ENCODE data around the gene COL13A1. TPM values are rescaled to one million over a fixed set of nuclear protein-coding genes. Genes with fewer than 3 reads are reported as not detected.

COL13A1 gene
- total and polyA plus RNA-seq, 2 experiments from 2014 or later = 5.2 to 8.6 TPM

DNA sequence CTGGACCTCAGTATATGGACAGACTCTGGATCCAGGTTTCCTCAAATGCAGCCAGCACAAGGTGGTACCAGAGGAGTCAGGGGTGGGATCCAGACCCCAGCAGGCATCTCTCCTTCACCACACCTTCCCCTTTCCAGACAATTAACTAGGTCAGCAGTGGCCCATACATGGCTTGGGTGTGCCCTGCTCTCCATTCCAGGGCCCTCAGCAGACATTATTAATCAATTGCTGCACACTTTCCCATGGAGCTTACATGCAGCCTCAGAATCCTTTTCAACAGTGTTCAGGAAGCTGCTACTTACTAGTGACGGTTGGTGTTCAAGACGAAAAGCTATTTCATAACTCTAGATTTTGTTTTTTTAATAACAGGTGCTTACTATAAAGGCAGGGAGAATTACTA is 6.0 kb downstream of the COL13A1 start:
- TF ChIP-seq CREB1 (CRISPR knock-in tag; IDR thresholded peaks at IDR 0.05; ENCODE audit: low read depth) (no peak), ZNF331 (CRISPR knock-in tag; IDR thresholded peaks at IDR 0.05; ENCODE audit: low read depth) (no peak), EZH2 (IDR thresholded peaks at IDR 0.05; ENCODE audit: low read depth, unreplicated experiment) (no peak), JUNB (IDR thresholded peaks at IDR 0.05; ENCODE audit: unreplicated experiment) (no peak), EZH2phosphoT487 (IDR thresholded peaks at IDR 0.05; ENCODE audit: unreplicated experiment) (no peak), STAT1 (IDR thresholded peaks at IDR 0.05; ENCODE audit: unreplicated experiment) (no peak)
- Histone ChIP-seq H4K20me1 (replicated peaks; ENCODE audit: insufficient read depth) (no peaks in the 10 kb centered on the region), H3K4me2 (no peak overlapping the region), H3K9me2 (ENCODE audit: insufficient read depth) (no peaks in the 10 kb centered on the region), H3K27ac (ENCODE audit: low read depth) (no peak overlapping the region), H3K36me3 (ENCODE audit: insufficient read depth) (no peaks in the 10 kb centered on the region), H3K27me3 (ENCODE audit: insufficient read depth) (peaks cover 26% of the 10 kb centered on the region), H3K4me3 (no peak overlapping the region), H3K79me2 (replicated peaks; ENCODE audit: insufficient read depth) (no peaks in the 10 kb centered on the region; the same call in 1 of the 2 replicates), H3K4me1 (ENCODE audit: insufficient read depth) (peaks cover 27% of the 10 kb centered on the region), H3F3A (replicated peaks; ENCODE audit: low read depth) (0 out of 2 replicates have a peak, but pooled peaks cover 2% of the 10 kb centered on the region), H2AFZ (no peak overlapping the region)
- Mint-ChIP-seq H3K36me3 (ENCODE audit: low read depth) (no peaks in the 10 kb centered on the region), H3K4me3 (no peak overlapping the region), H3K27me3 (ENCODE audit: insufficient read depth, low read depth, poor library complexity) (peaks cover 32% of the 10 kb centered on the region), H3K4me1 (peaks cover 50% of the 10 kb centered on the region), H3K27ac (no peak overlapping the region), H3K9me3 (no peaks in the 10 kb centered on the region)
- peak; percentile 40 for DNase-seq (ENCODE audit: low spot score)
- no peak for ATAC-seq

DNA sequence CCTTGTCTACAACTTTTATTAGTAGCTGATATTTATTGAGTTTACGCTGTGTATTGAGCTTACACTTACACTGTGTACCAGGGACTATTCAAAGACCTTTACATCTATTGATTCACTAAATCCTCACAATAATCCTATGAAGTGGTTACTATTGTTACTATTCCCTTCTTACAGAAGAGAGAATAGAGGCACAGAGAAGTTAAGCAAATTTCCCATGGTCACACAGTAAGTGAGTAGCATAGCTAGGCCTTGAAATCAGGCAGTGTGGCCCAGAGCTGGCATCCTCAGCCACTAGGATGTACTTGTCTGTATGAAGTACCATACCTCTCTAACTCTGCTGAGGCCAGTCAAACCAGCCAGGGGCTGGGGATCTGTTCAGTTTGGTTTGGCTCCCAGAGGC is 7.6 kb downstream of the COL13A1 start:
- Histone ChIP-seq H3F3A (replicated peaks; ENCODE audit: low read depth) (0 out of 2 replicates have a peak, but pooled peaks cover 1% of the 10 kb centered on the region), H3K36me3 (ENCODE audit: insufficient read depth) (no peaks in the 10 kb centered on the region), H3K27me3 (ENCODE audit: insufficient read depth) (peaks cover 10% of the 10 kb centered on the region), H2AFZ (no peak overlapping the region), H4K20me1 (replicated peaks; ENCODE audit: insufficient read depth) (no peaks in the 10 kb centered on the region), H3K4me2 (no peak overlapping the region), H3K4me1 (ENCODE audit: insufficient read depth) (peaks cover 20% of the 10 kb centered on the region), H3K27ac (ENCODE audit: low read depth) (no peak overlapping the region), H3K9me2 (ENCODE audit: insufficient read depth) (no peaks in the 10 kb centered on the region), H3K79me2 (replicated peaks; ENCODE audit: insufficient read depth) (no peaks in the 10 kb centered on the region), H3K4me3 (no peak overlapping the region)
- Mint-ChIP-seq H3K27ac (no peak overlapping the region), H3K9me3 (no peaks in the 10 kb centered on the region), H3K27me3 (ENCODE audit: insufficient read depth, low read depth, poor library complexity) (peaks cover 18% of the 10 kb centered on the region), H3K36me3 (ENCODE audit: low read depth) (no peaks in the 10 kb centered on the region), H3K4me1 (peaks cover 46% of the 10 kb centered on the region), H3K4me3 (no peak overlapping the region)
- TF ChIP-seq EZH2 (IDR thresholded peaks at IDR 0.05; ENCODE audit: low read depth, unreplicated experiment) = no peak
- DNase-seq (ENCODE audit: low spot score) (no peak), ATAC-seq (no peak)

DNA sequence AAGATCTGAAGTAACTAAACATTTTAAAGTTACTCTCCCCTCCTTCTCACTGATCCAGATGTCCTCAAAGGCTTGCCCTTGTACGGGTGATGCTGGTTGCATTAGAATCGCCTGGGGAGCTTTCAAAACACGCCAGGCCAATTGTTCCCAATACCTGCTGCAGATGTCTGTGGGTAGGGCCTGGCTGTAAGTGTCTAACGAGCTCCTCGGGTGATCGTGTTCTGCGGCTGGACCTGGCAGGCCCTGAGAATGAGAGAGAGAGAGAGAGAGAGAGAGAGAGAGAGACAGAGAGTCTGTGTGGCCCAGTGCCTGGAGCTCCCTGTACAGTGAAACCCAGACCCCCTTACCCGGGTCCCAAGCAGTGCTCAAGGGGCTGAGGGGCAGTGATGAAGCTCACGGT is 8.4 kb downstream of the COL13A1 start:
- DNase-seq (ENCODE audit: low spot score) (no peak), ATAC-seq (no peak)
- no peak overlapping the region for H3K4me3 ChIP-seq
- no peaks in the 10 kb centered on the region for H4K20me1 ChIP-seq (replicated peaks; ENCODE audit: insufficient read depth)
- H3K4me1 Mint-ChIP-seq = peaks cover 38% of the 10 kb centered on the region
- H3K27ac Mint-ChIP-seq = no peak overlapping the region
- H3K4me2 ChIP-seq = no peak overlapping the region
- peaks cover 15% of the 10 kb centered on the region for H3K27me3 Mint-ChIP-seq (ENCODE audit: insufficient read depth, low read depth, poor library complexity)
- no peaks in the 10 kb centered on the region for H3K36me3 ChIP-seq (ENCODE audit: insufficient read depth)
- H3K9me3 Mint-ChIP-seq = no peaks in the 10 kb centered on the region
- H3K36me3 Mint-ChIP-seq (ENCODE audit: low read depth) = no peaks in the 10 kb centered on the region
- H3K27ac ChIP-seq (ENCODE audit: low read depth) = no peak overlapping the region
- H3K27me3 ChIP-seq (ENCODE audit: insufficient read depth) = peaks cover 2% of the 10 kb centered on the region; the same call in 1 of the 2 replicates
- H3K4me3 Mint-ChIP-seq = no peak overlapping the region
- H2AFZ ChIP-seq = no peak overlapping the region
- no peaks in the 10 kb centered on the region for H3F3A ChIP-seq (replicated peaks; ENCODE audit: low read depth)
- no peaks in the 10 kb centered on the region for H3K79me2 ChIP-seq (replicated peaks; ENCODE audit: insufficient read depth)
- H3K4me1 ChIP-seq (ENCODE audit: insufficient read depth) = peaks cover 17% of the 10 kb centered on the region
- H3K9me2 ChIP-seq (ENCODE audit: insufficient read depth) = no peaks in the 10 kb centered on the region
- TF ChIP-seq, protein P1, sequence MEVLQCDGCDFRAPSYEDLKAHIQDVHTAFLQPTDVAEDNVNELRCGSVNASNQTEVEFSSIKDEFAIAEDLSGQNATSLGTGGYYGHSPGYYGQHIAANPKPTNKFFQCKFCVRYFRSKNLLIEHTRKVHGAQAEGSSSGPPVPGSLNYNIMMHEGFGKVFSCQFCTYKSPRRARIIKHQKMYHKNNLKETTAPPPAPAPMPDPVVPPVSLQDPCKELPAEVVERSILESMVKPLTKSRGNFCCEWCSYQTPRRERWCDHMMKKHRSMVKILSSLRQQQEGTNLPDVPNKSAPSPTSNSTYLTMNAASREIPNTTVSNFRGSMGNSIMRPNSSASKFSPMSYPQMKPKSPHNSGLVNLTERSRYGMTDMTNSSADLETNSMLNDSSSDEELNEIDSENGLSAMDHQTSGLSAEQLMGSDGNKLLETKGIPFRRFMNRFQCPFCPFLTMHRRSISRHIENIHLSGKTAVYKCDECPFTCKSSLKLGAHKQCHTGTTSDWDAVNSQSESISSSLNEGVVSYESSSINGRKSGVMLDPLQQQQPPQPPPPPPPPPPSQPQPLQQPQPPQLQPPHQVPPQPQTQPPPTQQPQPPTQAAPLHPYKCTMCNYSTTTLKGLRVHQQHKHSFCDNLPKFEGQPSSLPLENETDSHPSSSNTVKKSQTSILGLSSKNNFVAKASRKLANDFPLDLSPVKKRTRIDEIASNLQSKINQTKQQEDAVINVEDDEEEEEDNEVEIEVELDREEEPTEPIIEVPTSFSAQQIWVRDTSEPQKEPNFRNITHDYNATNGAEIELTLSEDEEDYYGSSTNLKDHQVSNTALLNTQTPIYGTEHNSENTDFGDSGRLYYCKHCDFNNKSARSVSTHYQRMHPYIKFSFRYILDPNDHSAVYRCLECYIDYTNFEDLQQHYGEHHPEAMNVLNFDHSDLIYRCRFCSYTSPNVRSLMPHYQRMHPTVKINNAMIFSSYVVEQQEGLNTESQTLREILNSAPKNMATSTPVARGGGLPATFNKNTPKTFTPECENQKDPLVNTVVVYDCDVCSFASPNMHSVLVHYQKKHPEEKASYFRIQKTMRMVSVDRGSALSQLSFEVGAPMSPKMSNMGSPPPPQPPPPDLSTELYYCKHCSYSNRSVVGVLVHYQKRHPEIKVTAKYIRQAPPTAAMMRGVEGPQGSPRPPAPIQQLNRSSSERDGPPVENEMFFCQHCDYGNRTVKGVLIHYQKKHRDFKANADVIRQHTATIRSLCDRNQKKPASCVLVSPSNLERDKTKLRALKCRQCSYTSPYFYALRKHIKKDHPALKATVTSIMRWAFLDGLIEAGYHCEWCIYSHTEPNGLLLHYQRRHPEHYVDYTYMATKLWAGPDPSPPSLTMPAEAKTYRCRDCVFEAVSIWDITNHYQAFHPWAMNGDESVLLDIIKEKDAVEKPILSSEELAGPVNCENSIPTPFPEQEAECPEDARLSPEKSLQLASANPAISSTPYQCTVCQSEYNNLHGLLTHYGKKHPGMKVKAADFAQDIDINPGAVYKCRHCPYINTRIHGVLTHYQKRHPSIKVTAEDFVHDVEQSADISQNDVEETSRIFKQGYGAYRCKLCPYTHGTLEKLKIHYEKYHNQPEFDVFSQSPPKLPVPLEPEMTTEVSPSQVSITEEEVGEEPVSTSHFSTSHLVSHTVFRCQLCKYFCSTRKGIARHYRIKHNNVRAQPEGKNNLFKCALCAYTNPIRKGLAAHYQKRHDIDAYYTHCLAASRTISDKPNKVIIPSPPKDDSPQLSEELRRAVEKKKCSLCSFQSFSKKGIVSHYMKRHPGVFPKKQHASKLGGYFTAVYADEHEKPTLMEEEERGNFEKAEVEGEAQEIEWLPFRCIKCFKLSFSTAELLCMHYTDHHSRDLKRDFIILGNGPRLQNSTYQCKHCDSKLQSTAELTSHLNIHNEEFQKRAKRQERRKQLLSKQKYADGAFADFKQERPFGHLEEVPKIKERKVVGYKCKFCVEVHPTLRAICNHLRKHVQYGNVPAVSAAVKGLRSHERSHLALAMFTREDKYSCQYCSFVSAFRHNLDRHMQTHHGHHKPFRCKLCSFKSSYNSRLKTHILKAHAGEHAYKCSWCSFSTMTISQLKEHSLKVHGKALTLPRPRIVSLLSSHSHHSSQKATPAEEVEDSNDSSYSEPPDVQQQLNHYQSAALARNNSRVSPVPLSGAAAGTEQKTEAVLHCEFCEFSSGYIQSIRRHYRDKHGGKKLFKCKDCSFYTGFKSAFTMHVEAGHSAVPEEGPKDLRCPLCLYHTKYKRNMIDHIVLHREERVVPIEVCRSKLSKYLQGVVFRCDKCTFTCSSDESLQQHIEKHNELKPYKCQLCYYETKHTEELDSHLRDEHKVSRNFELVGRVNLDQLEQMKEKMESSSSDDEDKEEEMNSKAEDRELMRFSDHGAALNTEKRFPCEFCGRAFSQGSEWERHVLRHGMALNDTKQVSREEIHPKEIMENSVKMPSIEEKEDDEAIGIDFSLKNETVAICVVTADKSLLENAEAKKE (CRISPR knock-in tag; IDR thresholded peaks at IDR 0.05) = no peak
- no peak for TF ChIP-seq ZNF331 (CRISPR knock-in tag; IDR thresholded peaks at IDR 0.05; ENCODE audit: low read depth)
